Endothelial cell of umbilical vein (primary cell): ENCODE measurements around the gene DNHD1. TPM values are rescaled to one million over a fixed set of nuclear protein-coding genes. Genes with fewer than 3 reads are reported as not detected.

Experiments used
- BruUV-seq: library from RNA; stranded (reverse); fragments of 400-500 nt; replicated peaks from 2 replicates; lab custom pipeline; 2021; lab: Mats Ljungman, UMichigan
- CTCF ChIA-PET: fragments of 300-600, 350-600 bp; sonication (Branson Sonifier 250); formaldehyde crosslinking; loops from one replicate; lab custom pipeline; 2021; ENCODE audit warnings: antibody characterized with exemption, inconsistent platforms; lab: Charles Lee
- POLR2A ChIA-PET: fragments of 300-600, 350-600 bp; sonication (Branson Sonifier 250); formaldehyde crosslinking; loops from one replicate; lab custom pipeline; 2021; ENCODE audit warnings: antibody characterized with exemption, inconsistent platforms; lab: Charles Lee
- DNase-seq: peaks from one replicate; pipeline ENCODE4 v3.0.0-alpha.2; 2011; ENCODE audit warnings: low read depth, low spot score
- FAIRE-seq: peaks from 2 replicates; lab custom pipeline; 2011; peaks lifted over from hg19 to GRCh38; lab: Jason Lieb, UNC
- H2AFZ ChIP-seq: 2 replicates; pipeline ENCODE4 v1.6.0; 2012; ENCODE audit warnings: low read depth, low read length, control low read depth, inconsistent platforms
- H3K27ac ChIP-seq: 2 replicates; pipeline ENCODE4 v1.5.1; 2011; ENCODE audit warnings: low read depth, mild to moderate bottlenecking, control low read depth, low read length, moderate library complexity; ENCODE audit not compliant: insufficient read depth
- H3K27me3 ChIP-seq, 2 experiments: 2 replicates each; pipeline versions ENCODE4 v1.6.0 to v1.6.1; 2011; ENCODE audit warnings: low read length in 2 of 2, mixed read lengths in 1 of 2; ENCODE audit not compliant: control insufficient read depth in 2 of 2, insufficient read depth in 2 of 2
- H3K36me3 ChIP-seq, 2 experiments: 2 replicates in 1 of 2; 3 replicates in 1 of 2; pipeline ENCODE4 v1.5.1; 2011; ENCODE audit warnings: low read length in 2 of 2, mild to moderate bottlenecking in 1 of 2, moderate library complexity in 1 of 2; ENCODE audit not compliant: control insufficient read depth in 2 of 2, insufficient read depth in 2 of 2; ENCODE audit errors: extremely low read depth in 1 of 2
- H3K4me1 ChIP-seq: 3 replicates; pipeline ENCODE4 v1.5.1; 2011; ENCODE audit warnings: mild to moderate bottlenecking, low read length; ENCODE audit not compliant: control insufficient read depth, insufficient read depth; ENCODE audit errors: extremely low read depth
- H3K4me2 ChIP-seq: 2 replicates; pipeline ENCODE4 v1.6.1; 2011; ENCODE audit warnings: low read length, control low read depth, mixed read lengths; ENCODE audit not compliant: insufficient read depth
- H3K4me3 ChIP-seq, 3 experiments: fragments of 200-600 bp in 1 of 3; sonication (generic), shearing (Covaris generic) in 1 of 3; replicated peaks in 1 of 3; 2 replicates each; pipeline ENCODE4 v1.5.1; 2011 to 2016; ENCODE audit warnings: control low read depth in 3 of 3, low read length in 3 of 3, mild to moderate bottlenecking in 2 of 3, inconsistent platforms in 1 of 3, low read depth in 1 of 3, moderate library complexity in 1 of 3; ENCODE audit not compliant: insufficient read depth in 1 of 3
- H3K79me2 ChIP-seq: 2 replicates; pipeline ENCODE4 v1.6.0; 2012; ENCODE audit warnings: low read length, inconsistent platforms; ENCODE audit not compliant: control insufficient read depth, insufficient read depth
- H3K9ac ChIP-seq: replicated peaks from 2 replicates; pipeline ENCODE3; 2011; ENCODE audit warnings: low read length, control low read depth; ENCODE audit not compliant: insufficient read depth; ENCODE audit errors: extremely low read depth
- H3K9me1 ChIP-seq: replicated peaks from 3 replicates; pipeline ENCODE4 v1.6.0; 2011; ENCODE audit warnings: mild to moderate bottlenecking, low read length; ENCODE audit not compliant: control insufficient read depth, insufficient read depth; ENCODE audit errors: extremely low read depth
- H3K9me3 ChIP-seq: replicated peaks from 2 replicates; pipeline ENCODE4 v1.5.1; 2012; ENCODE audit warnings: low read length, inconsistent platforms; ENCODE audit not compliant: control insufficient read depth, insufficient read depth
- H4K20me1 ChIP-seq: replicated peaks from 2 replicates; pipeline ENCODE3; 2011; ENCODE audit warnings: mild to moderate bottlenecking, low read length; ENCODE audit not compliant: control insufficient read depth, insufficient read depth; ENCODE audit errors: extremely low read depth
- CTCF ChIP-seq, 2 donors: IDR thresholded peaks; 1 replicate in 1 of 2; 2 replicates in 1 of 2; pipeline ENCODE4 v1.5.1; 2011; ENCODE audit warnings: low read length in 2 of 2, mild to moderate bottlenecking in 2 of 2, moderate library complexity in 2 of 2, control low read depth in 1 of 2, inconsistent platforms in 1 of 2, low read depth in 1 of 2; ENCODE audit not compliant: insufficient read depth in 1 of 2; ENCODE audit errors: extremely low read depth in 1 of 2
- EZH2 ChIP-seq: IDR thresholded peaks from 2 replicates; pipeline ENCODE4 v1.6.1; 2012; ENCODE audit warnings: borderline replicate concordance, low read depth, mild to moderate bottlenecking, moderate library complexity, low read length, inconsistent platforms; ENCODE audit not compliant: severe bottlenecking
- FOS ChIP-seq: IDR thresholded peaks from 2 replicates; pipeline ENCODE4 v1.6.1; 2011; ENCODE audit warnings: mild to moderate bottlenecking, low read length, moderate library complexity, borderline replicate concordance; ENCODE audit not compliant: insufficient read depth
- GATA2 ChIP-seq: IDR thresholded peaks from 2 replicates; pipeline ENCODE4 v1.7.0; 2011; ENCODE audit warnings: low read depth, mild to moderate bottlenecking, moderate library complexity, mixed read lengths, low read length; ENCODE audit not compliant: insufficient read length, insufficient read depth
- JUN ChIP-seq: IDR thresholded peaks from 2 replicates; pipeline ENCODE4 v1.6.1; 2011; ENCODE audit warnings: borderline replicate concordance, low read depth; ENCODE audit not compliant: insufficient read length, insufficient read depth
- MAX ChIP-seq: IDR thresholded peaks from 2 replicates; pipeline ENCODE4 v1.6.1; 2011; ENCODE audit not compliant: insufficient read depth, insufficient read length
- MYC ChIP-seq: IDR thresholded peaks from one replicate; pipeline ENCODE4 v1.6.1; 2011; ENCODE audit warnings: mild to moderate bottlenecking, low read depth, low read length
- POLR2A ChIP-seq: IDR thresholded peaks from 2 replicates; pipeline ENCODE4 v1.6.1; 2012; ENCODE audit warnings: low read depth, mild to moderate bottlenecking, control low read depth, low read length
- POLR2AphosphoS5 ChIP-seq: IDR thresholded peaks from 2 replicates; pipeline ENCODE4 v1.6.1; 2012; ENCODE audit warnings: low read depth, mild to moderate bottlenecking, control low read depth, low read length, moderate library complexity; ENCODE audit not compliant: insufficient read depth
- dilution Hi-C: fragments of 300-500 bp; cut with MboI; formaldehyde crosslinking; loops from one replicate; pipeline ENCODE4 v1.15.0; 2019; ENCODE audit warnings: low sequenced_read_pairs; ENCODE audit not compliant: extremely low pct_ligation_motif_present
- intact Hi-C: fragments of 100-400 bp; cut with micrococcal nuclease; formaldehyde crosslinking; loops from one replicate; pipeline ENCODE4 v1.10.0; 2022
- polyA plus RNA-seq, 4 experiments: library from polyadenylated mRNA; depleted of rRNA in 3 of 4; stranded (reverse) in 3 of 4; unstranded in 1 of 4; fragments of >200 nt; gene quantifications; 2 replicates each; pipeline versions ENCODE4 v1.2.1 to v1.2.3, GENCODE V29; 2011 to 2012; ENCODE audit warnings: missing spikeins in 1 of 4
- total RNA-seq: library from RNA; stranded (reverse); gene quantifications from 2 replicates; pipeline ENCODE4 v1.2.3, GENCODE V29; 2021

The DNHD1 gene
- total and polyA plus RNA-seq, 2 donors (not counting 3 experiments of a cell fraction or from before 2014, with no cell fraction given) = 3.7 to 8.6 TPM

GRCh38 chr11:6559369-6559768, 62.3 kb downstream of the DNHD1 start:
- Histone ChIP-seq H3K79me2 (no peaks in the 10 kb centered on the region), H3K4me1 (no peaks in the 10 kb centered on the region), H3K4me3 (no peak overlapping the region), H3K9me3 (no peaks in the 10 kb centered on the region), H3K27me3 (no peaks in the 10 kb centered on the region), H3K9me1 (no peaks in the 10 kb centered on the region), H3K36me3 (no peaks in the 10 kb centered on the region), H3K27ac (no peak overlapping the region), H4K20me1 (no peaks in the 10 kb centered on the region), H3K9ac (no peak overlapping the region), H2AFZ (no peak overlapping the region), H3K4me2 (no peak overlapping the region)
- no peak for DNase-seq
- POLR2A ChIA-PET = no interaction called here
- no peak for TF ChIP-seq EZH2
- no peak for TF ChIP-seq POLR2A
- TF ChIP-seq GATA2 = no peak
- TF ChIP-seq CTCF (IDR thresholded peaks at IDR 0.05; ENCODE audit: extremely low read depth in 1 of 2, insufficient read depth in 1 of 2, low read depth in 1 of 2, low read length in 2 of 2) = no peak
- TF ChIP-seq FOS = no peak
- TF ChIP-seq MAX = no peak
- TF ChIP-seq JUN = no peak
- no peak for TF ChIP-seq POLR2AphosphoS5
- no peak for TF ChIP-seq MYC
- intact Hi-C loops = no loop called here
- no TSS peak for BruUV-seq
- CTCF ChIA-PET = interaction anchor here (3.1 kb wide), 1 partner anchor 28 kb away, joined by 17 read pairs; no protein-coding TSS in a partner anchor
- FAIRE-seq = no peak
- dilution Hi-C loops = no loop called here
